HG02884 (cell line): Measurements from ENCODE around the gene PCMTD2.
"Not testable (repeated sequence)": the region's sequence is repeated elsewhere in the genome, so short reads cannot be mapped to it uniquely, and the experiment has no call there.

Source experiments
- ATAC-seq: cut with Tn5 transposase; IDR thresholded peaks from one replicate; pipeline ENCODE4 v1.9.1; 2021; ENCODE audit warnings: mild to moderate bottlenecking, moderate library complexity; ENCODE audit not compliant: unreplicated experiment

PCMTD2 gene

GRCh38 chr20:64223526-64224067 is 32.0 kb upstream of the PCMTD2 start:
- no peak for ATAC-seq

DNA sequence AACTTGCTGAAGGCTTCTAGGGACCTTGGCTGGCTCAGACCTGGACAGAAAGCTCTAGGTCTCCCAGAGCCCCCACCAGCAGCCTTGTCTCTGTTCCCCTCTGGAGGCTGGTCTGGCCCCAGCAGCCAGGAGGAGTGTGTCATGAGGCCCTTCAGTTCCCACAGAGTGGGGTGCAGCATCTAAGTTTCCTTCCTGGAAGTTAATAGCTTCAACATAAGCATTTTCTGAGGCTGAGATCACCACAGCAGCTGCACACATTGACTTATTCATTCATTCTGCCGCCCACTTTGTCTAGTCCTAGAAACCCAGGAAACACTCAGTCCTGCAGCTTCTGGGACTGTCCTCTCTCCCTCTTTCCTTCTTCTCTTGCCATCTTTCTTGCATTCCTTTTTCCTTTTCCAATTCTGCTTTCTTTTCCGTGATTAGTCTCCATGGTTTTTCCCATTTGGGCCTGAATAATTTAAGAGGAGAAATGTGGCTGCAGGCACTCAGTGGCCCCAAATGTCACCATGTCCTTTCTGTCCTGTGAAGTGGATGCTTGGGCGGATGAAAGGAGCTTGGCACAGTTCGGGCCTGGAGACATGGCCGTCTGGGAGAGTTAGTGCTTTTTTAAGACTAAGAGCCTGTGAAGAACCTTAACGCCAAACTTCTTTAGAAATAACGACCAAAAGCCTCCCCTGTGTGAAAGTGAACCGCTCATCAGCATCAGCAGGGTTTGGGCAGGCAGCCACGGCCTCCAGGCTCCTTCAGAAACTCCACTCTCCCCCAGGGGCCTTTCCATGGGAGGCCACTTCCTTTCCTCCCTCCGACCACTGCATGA is 31.0 kb upstream of the PCMTD2 start:
- no peak for ATAC-seq

DNA sequence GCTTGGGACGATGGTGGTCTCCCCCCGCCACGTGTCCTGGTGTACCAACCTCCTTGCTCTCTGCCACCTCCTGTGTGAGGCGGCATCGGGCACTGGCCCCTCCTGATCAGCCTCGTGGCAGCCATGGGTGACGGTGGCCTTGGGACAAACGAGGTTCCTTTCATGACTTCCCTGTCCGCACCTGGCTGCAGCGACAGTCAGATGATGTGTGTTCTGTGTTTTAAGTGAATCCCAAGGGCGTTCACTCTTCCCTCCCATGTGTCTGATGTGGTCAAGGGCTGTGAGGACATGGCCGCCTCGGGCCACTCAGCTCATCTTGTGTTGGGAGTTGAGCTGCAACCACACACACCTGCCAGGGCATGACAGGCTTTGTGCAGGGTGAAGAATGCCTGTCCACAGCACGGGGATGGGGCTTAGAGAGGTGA is 30.4 kb upstream of the PCMTD2 start:
- no peak for ATAC-seq

DNA sequence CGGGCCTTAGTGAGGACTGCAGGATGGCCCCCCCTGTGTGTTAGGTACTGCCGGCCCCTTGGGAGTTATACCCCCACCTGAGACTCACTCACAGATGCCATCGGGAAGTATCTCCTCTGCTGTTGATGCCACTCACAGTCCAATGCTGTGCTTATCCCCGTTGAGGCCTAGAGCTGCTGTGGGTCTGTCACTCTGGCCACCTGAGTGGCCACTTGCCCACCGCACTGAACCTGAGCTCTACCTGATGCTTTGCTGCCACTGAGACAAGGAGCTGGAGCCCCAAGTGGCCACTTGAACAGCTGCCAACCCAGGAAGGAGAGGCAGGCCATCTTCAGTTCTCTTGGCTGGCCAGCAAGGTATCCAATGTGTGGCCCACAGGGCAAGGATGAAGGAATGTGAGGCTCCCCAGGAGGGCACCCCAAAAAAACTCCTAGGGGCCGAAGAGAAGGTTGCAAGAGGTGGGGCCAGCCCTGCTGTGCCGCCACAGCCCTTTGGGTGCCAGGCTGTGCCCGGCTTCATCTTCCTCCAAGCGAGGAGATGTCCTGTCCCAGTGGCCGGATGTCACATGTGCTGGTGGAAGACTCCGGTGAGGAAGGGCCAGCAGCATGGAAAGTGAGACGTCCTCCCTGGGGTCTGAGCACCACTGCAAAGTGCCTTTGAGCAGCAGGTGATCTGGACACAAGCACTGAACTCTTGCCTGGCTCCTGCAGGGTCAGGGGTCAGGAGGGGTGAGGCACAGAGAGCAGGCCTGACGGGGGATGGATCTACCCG is 29.5 kb upstream of the PCMTD2 start:
- ATAC-seq, result no peak

GRCh38 chr20:64226686-64227580 is 28.6 kb upstream of the PCMTD2 start:
- ATAC-seq, result no peak

DNA sequence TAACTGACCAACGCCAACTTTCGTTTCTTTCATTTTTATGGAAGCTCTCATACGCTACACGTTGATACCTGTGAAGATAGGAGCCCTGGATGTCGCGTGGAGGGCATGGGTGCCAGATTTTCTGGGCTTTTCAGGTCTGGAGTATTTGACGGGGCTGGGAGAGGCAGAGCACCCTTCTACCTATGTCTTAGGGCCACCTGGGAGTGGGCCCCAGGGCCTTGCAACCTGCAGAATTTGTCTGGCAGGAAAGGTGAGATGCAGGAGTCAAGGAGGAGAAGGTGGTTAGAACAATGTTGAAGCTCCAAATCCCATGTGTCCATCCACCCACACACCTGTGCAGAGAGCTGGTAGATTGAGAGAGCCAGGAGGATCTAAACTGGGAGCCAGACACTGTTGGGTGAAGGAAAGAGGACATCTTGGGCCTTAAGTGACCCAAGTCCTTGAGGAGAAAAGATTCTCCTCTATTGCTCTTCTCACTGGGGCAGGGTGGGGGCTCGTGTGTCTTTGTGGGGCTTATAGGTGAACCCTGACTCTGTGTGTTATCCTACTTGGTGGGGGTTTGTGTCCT is 27.4 kb upstream of the PCMTD2 start:
- ATAC-seq, result no peak

GRCh38 chr20:64228751-64229506 is 26.6 kb upstream of the PCMTD2 start:
- no peak for ATAC-seq

GRCh38 chr20:64229507-64230061 is 26.0 kb upstream of the PCMTD2 start:
- no peak for ATAC-seq

- ATAC-seq, result no peak
Observed at GRCh38 chr20:64230461-64231145, 24.9 kb upstream of the PCMTD2 start.

GRCh38 chr20:64231621-64232550 is 23.7 kb upstream of the PCMTD2 start:
- no peak for ATAC-seq

GRCh38 chr20:64232794-64233193 is 22.8 kb upstream of the PCMTD2 start:
- ATAC-seq, result no peak

GRCh38 chr20:64233725-64234124 is 21.8 kb upstream of the PCMTD2 start:
- ATAC-seq, result no peak

DNA sequence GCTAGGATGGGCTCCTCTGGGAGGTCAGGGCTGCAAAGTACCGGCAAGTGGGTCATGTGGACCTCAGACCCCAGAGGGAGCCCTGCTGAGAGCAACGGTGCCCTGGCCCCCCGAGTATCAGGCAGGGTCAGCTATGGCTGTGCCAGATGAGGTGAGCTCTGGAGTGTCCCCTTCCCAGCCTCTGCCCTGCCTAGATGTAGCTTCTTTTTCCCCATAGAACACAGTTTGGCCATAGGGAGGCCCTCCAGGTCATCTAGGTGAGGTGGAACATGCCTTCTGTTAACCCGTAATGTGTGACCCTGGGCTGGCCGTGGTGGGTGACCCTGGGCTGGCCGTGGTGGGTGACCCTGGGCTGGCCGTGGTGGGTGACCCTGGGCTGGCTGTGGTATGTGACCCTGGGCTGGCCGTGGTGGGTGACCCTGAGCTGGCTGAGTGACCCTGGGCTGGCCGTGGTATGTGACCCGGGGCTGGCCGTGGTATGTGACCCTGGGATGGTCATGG is 21.2 kb upstream of the PCMTD2 start:
- ATAC-seq, result no peak

GRCh38 chr20:64234921-64235565 is 20.5 kb upstream of the PCMTD2 start:
- ATAC-seq, result not testable (repeated sequence)

DNA sequence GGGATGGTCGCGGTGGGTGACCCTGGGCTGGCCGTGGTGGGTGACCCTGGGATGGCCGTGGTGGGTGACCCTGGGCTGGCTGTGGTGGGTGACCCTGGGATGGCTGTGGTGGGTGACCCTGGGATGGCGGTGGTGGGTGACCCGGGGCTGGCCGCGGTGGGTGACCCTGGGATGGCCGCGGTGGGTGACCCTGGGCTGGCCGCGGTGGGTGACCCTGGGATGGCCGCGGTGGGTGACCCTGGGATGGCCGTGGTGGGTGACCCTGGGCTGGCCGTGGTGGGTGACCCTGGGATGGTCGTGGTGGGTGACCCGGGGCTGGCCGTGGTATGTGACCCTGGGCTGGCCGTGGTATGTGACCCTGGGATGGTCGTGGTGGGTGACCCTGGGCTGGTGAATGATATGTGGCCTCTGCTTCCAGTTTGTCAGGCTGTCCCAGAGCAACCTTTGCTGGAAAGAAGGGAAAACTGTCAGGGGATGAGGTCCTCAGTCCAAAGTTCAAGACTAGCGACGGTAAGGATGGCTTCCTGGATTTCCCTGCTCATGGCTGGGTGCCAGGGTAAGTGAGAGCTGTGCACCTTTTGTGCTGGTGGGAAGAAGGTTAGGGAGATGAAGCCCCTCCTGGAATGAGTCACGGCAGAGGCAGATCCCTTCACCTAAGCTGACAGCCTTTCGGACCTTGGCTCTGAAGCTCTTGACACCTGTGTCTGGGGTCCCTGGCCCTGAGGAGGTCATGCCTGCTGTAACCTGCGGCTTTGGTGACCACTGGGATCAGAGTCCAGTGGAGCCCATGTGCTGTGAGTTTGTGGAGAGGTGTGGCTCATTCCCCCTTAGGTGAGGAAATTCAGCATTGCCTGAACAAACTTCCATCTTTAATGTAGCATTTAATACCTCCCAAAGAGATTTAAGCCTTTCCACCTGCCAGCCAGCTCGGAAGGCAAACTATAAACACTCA is 19.1 kb upstream of the PCMTD2 start:
- ATAC-seq, result no peak

DNA sequence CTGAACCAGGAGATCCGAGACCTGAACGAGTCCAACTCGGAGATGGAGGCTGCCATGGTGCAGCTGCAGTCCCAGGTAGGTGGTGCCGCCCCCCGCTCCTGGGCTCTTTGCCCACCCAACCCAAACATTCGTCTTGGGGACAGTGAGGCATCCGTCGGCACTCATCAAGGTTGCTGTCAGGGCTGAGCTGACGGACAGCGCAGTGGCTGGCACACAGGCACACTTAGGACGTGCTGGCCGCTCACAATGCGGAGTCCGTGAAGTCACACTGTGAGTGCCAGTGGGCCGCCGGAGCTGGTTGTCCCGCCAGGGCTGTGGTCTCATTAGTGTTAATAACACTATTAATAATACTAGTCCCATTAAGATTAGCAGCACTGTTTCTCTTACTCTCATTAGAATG is 18.2 kb upstream of the PCMTD2 start:
- no peak for ATAC-seq
